ENCODE results near the gene USP12.

Gene USP12

GRCh38 chr13:27120811-27121210 lies 50.8 kb downstream of the USP12 start:
- TF ChIP-seq REST (IDR thresholded peaks at IDR 0.05; ENCODE audit: insufficient read depth in 1 of 2, low read depth in 2 of 2, low read length in 2 of 2) (no peak), POLR2AphosphoS5 (IDR thresholded peaks at IDR 0.05; ENCODE audit: low read depth, low read length) (no peak), TAF1 (IDR thresholded peaks at IDR 0.05; ENCODE audit: borderline replicate concordance, insufficient read depth, low read length) (no peak), SIN3A (IDR thresholded peaks at IDR 0.05; ENCODE audit: borderline replicate concordance, insufficient read depth, low read length) (no peak), FOXP2 (optimal IDR thresholded peaks at IDR 0.05; ENCODE audit: borderline replicate concordance, extremely low read depth, extremely low read length, insufficient read depth) (no peak)

- TF ChIP-seq SIN3A (IDR thresholded peaks at IDR 0.05; ENCODE audit: borderline replicate concordance, insufficient read depth, low read length): no peak
- no peak for TF ChIP-seq REST (IDR thresholded peaks at IDR 0.05; ENCODE audit: insufficient read depth in 1 of 2, low read depth in 2 of 2, low read length in 2 of 2)
- TF ChIP-seq FOXP2 (optimal IDR thresholded peaks at IDR 0.05; ENCODE audit: borderline replicate concordance, extremely low read depth, extremely low read length, insufficient read depth): no peak
- no peak for TF ChIP-seq POLR2AphosphoS5 (IDR thresholded peaks at IDR 0.05; ENCODE audit: low read depth, low read length)
- TF ChIP-seq TAF1 (IDR thresholded peaks at IDR 0.05; ENCODE audit: borderline replicate concordance, insufficient read depth, low read length): no peak
These were observed 51.6 kb downstream of the USP12 start for GRCh38 chr13:27120011-27120410.

- TF ChIP-seq SIN3A (IDR thresholded peaks at IDR 0.05; ENCODE audit: borderline replicate concordance, insufficient read depth, low read length): no peak
- TF ChIP-seq TAF1 (IDR thresholded peaks at IDR 0.05; ENCODE audit: borderline replicate concordance, insufficient read depth, low read length): no peak
- no peak for TF ChIP-seq REST (IDR thresholded peaks at IDR 0.05; ENCODE audit: insufficient read depth in 1 of 2, low read depth in 2 of 2, low read length in 2 of 2)
- TF ChIP-seq FOXP2 (optimal IDR thresholded peaks at IDR 0.05; ENCODE audit: borderline replicate concordance, extremely low read depth, extremely low read length, insufficient read depth): no peak
- no peak for TF ChIP-seq POLR2AphosphoS5 (IDR thresholded peaks at IDR 0.05; ENCODE audit: low read depth, low read length)
These were observed 53.1 kb downstream of the USP12 start for GRCh38 chr13:27118428-27119054.

GRCh38 chr13:27117952-27118351 lies 53.7 kb downstream of the USP12 start:
- TF ChIP-seq POLR2AphosphoS5 (IDR thresholded peaks at IDR 0.05; ENCODE audit: low read depth, low read length): no peak

GRCh38 chr13:27117158-27117557 lies 54.5 kb downstream of the USP12 start:
- TF ChIP-seq TAF1 (IDR thresholded peaks at IDR 0.05; ENCODE audit: borderline replicate concordance, insufficient read depth, low read length) (no peak), REST (IDR thresholded peaks at IDR 0.05; ENCODE audit: insufficient read depth in 1 of 2, low read depth in 2 of 2, low read length in 2 of 2) (no peak), POLR2AphosphoS5 (IDR thresholded peaks at IDR 0.05; ENCODE audit: low read depth, low read length) (no peak), FOXP2 (optimal IDR thresholded peaks at IDR 0.05; ENCODE audit: borderline replicate concordance, extremely low read depth, extremely low read length, insufficient read depth) (no peak), SIN3A (IDR thresholded peaks at IDR 0.05; ENCODE audit: borderline replicate concordance, insufficient read depth, low read length) (no peak)
